H9 (cell line): ENCODE results near the gene STXBP6. TPM values are rescaled to one million over a fixed set of nuclear protein-coding genes. Genes with fewer than 3 reads are reported as not detected.

Experiments
- DNase-seq: peaks from one replicate; pipeline ENCODE4 v3.0.0-alpha.2; 2017
- H2AFZ ChIP-seq: one replicate; pipeline ENCODE4 v1.6.1; 2013; ENCODE audit warnings: mild to moderate bottlenecking, low read length, control low read depth, moderate library complexity
- H2AK5ac ChIP-seq: 2 replicates; pipeline ENCODE4 v1.6.1; 2013; ENCODE audit warnings: low read length, control low read depth, mixed read lengths; ENCODE audit not compliant: insufficient read length
- H2BK120ac ChIP-seq: one replicate; pipeline ENCODE4 v1.6.1; 2013; ENCODE audit warnings: low read depth, mild to moderate bottlenecking, low read length, control low read depth, inconsistent platforms; ENCODE audit not compliant: poor library complexity, severe bottlenecking
- H2BK12ac ChIP-seq: 2 replicates; pipeline ENCODE4 v1.6.1; 2013; ENCODE audit warnings: low read length, control low read depth, mixed read lengths, low read depth; ENCODE audit not compliant: insufficient read length
- H2BK15ac ChIP-seq: 2 replicates; pipeline ENCODE4 v1.6.1; 2013; ENCODE audit warnings: low read depth, low read length, control low read depth
- H2BK20ac ChIP-seq: one replicate; pipeline ENCODE4 v1.6.1; 2013; ENCODE audit warnings: low read depth, mild to moderate bottlenecking, low read length, control low read depth, inconsistent platforms; ENCODE audit not compliant: poor library complexity, severe bottlenecking
- H2BK5ac ChIP-seq: 2 replicates; pipeline ENCODE4 v1.6.1; 2013; ENCODE audit warnings: low read length, control low read depth, mixed read lengths; ENCODE audit not compliant: insufficient read length
- H3K14ac ChIP-seq: 2 replicates; pipeline ENCODE4 v1.6.1; 2013; ENCODE audit warnings: low read length, control low read depth; ENCODE audit not compliant: insufficient read depth
- H3K18ac ChIP-seq: 2 replicates; pipeline ENCODE4 v1.6.1; 2013; ENCODE audit warnings: low read depth, mild to moderate bottlenecking, mixed read lengths, low read length, control low read depth; ENCODE audit not compliant: insufficient read length
- H3K23ac ChIP-seq: 2 replicates; pipeline ENCODE4 v1.6.1; 2013; ENCODE audit warnings: low read length, control low read depth, mixed read lengths, low read depth; ENCODE audit not compliant: insufficient read length
- H3K23me2 ChIP-seq: 2 replicates; pipeline ENCODE4 v1.6.1; 2013; ENCODE audit warnings: low read depth, mild to moderate bottlenecking, mixed read lengths, low read length, control low read depth; ENCODE audit not compliant: insufficient read length, poor library complexity, severe bottlenecking
- H3K27ac ChIP-seq: 2 replicates; pipeline ENCODE4 v1.5.1; 2013; ENCODE audit warnings: low read length, control low read depth, mixed read lengths, low read depth; ENCODE audit not compliant: insufficient read length
- H3K27me3 ChIP-seq: 2 replicates; pipeline ENCODE4 v1.6.1; 2013; ENCODE audit warnings: low read length, control low read depth, inconsistent platforms; ENCODE audit not compliant: insufficient read depth
- H3K4ac ChIP-seq: 2 replicates; pipeline ENCODE4 v1.6.1; 2013; ENCODE audit warnings: low read depth, mild to moderate bottlenecking, control low read depth, inconsistent platforms, low read length, moderate library complexity
- H3K4me1 ChIP-seq: 2 replicates; pipeline ENCODE4 v1.6.1; 2013; ENCODE audit warnings: low read length, control low read depth, inconsistent platforms; ENCODE audit not compliant: insufficient read depth
- H3K4me2 ChIP-seq: 2 replicates; pipeline ENCODE4 v1.6.1; 2013; ENCODE audit warnings: low read length, control low read depth, mixed read lengths; ENCODE audit not compliant: insufficient read length, insufficient read depth
- H3K56ac ChIP-seq: 2 replicates; pipeline ENCODE4 v1.6.1; 2013; ENCODE audit warnings: low read depth, mild to moderate bottlenecking, mixed read lengths, low read length, control low read depth; ENCODE audit not compliant: insufficient read length
- H3K79me1 ChIP-seq: 2 replicates; pipeline ENCODE4 v1.6.1; 2013; ENCODE audit warnings: low read depth, mild to moderate bottlenecking, moderate library complexity, low read length, control low read depth, inconsistent platforms; ENCODE audit not compliant: insufficient read depth, poor library complexity, severe bottlenecking
- H3K79me2 ChIP-seq: 2 replicates; pipeline ENCODE4 v1.6.1; 2013; ENCODE audit warnings: low read length, control low read depth, inconsistent platforms; ENCODE audit not compliant: insufficient read depth
- H3K9ac ChIP-seq: 2 replicates; pipeline ENCODE4 v1.6.1; 2013; ENCODE audit warnings: low read length, control low read depth, mixed read lengths; ENCODE audit not compliant: insufficient read length; ENCODE audit errors: extremely low read depth
- H3K9me3 ChIP-seq: one replicate; pipeline ENCODE4 v1.6.1; 2013; ENCODE audit warnings: low read depth, low read length, inconsistent platforms; ENCODE audit not compliant: control insufficient read depth
- H3T11ph ChIP-seq: one replicate; pipeline ENCODE4 v1.6.1; 2013; ENCODE audit warnings: mild to moderate bottlenecking, low read length, control low read depth, inconsistent platforms
- H4K20me1 ChIP-seq: one replicate; pipeline ENCODE4 v1.6.1; 2013; ENCODE audit not compliant: control insufficient read depth, insufficient read length, insufficient read depth
- H4K5ac ChIP-seq: 2 replicates; pipeline ENCODE4 v1.6.1; 2013; ENCODE audit warnings: low read depth, mild to moderate bottlenecking, mixed read lengths, low read length, control low read depth; ENCODE audit not compliant: insufficient read length
- H4K8ac ChIP-seq: replicated peaks from 2 replicates; pipeline ENCODE4 v1.6.1; 2013; ENCODE audit warnings: low read length, control low read depth, mixed read lengths, low read depth; ENCODE audit not compliant: insufficient read length
- H4K91ac ChIP-seq: 2 replicates; pipeline ENCODE4 v1.6.1; 2013; ENCODE audit warnings: low read depth, mild to moderate bottlenecking, moderate library complexity, mixed read lengths, low read length, control low read depth; ENCODE audit not compliant: insufficient read length
- H3K27ac Mint-ChIP-seq, 3 experiments: 2 replicates in 2 of 3; 3 replicates in 1 of 3; pipeline ENCODE4 v1.8.0; 2020 to 2021; ENCODE audit warnings: mixed read lengths in 3 of 3, mild to moderate bottlenecking in 1 of 3, moderate library complexity in 1 of 3
- H3K27me3 Mint-ChIP-seq: 2 replicates; pipeline ENCODE4 v1.8.0; 2021; ENCODE audit warnings: low read depth, mild to moderate bottlenecking, moderate library complexity, mixed read lengths
- H3K36me3 Mint-ChIP-seq, 3 experiments: 2 replicates in 2 of 3; 3 replicates in 1 of 3; pipeline ENCODE4 v1.8.0; 2020 to 2021; ENCODE audit warnings: low read depth in 3 of 3, mixed read lengths in 3 of 3; ENCODE audit not compliant: insufficient read depth in 1 of 3
- H3K4me1 Mint-ChIP-seq, 2 experiments: 2 replicates each; pipeline ENCODE4 v1.8.0; 2020; ENCODE audit warnings: mixed read lengths in 2 of 2
- H3K4me3 Mint-ChIP-seq, 2 experiments: 2 replicates in 1 of 2; 3 replicates in 1 of 2; pipeline ENCODE4 v1.8.0; 2020 to 2021; ENCODE audit warnings: mild to moderate bottlenecking in 2 of 2, mixed read lengths in 2 of 2, moderate library complexity in 1 of 2
- H3K9me3 Mint-ChIP-seq, 2 experiments: 2 replicates in 1 of 2; 3 replicates in 1 of 2; pipeline ENCODE4 v1.8.0; 2020; ENCODE audit warnings: mild to moderate bottlenecking in 2 of 2, mixed read lengths in 2 of 2, moderate library complexity in 1 of 2
- CTCF ChIP-seq: fragments of 200-600 bp; sonication (generic); conservative IDR thresholded peaks from 3 replicates; pipeline ENCODE4 v1.8.0; 2021; ENCODE audit warnings: antibody characterized with exemption, mild to moderate bottlenecking
- WGBS: extraction: QIAGEN DNeasy Blood & Tissue Kit; methylation state at CpG from one replicate; pipeline ENCODE4 v1.1.7; 2013; ENCODE audit warnings: missing lambda C conversion rate, low lambda C conversion rate, mixed read lengths; ENCODE audit not compliant: insufficient read length; ENCODE audit errors: extremely low coverage; 5-methylcytosine and 5-hydroxymethylcytosine counted together
- total RNA-seq: library from RNA; stranded (reverse); gene quantifications from 2 replicates; pipeline ENCODE4 v1.2.1, GENCODE V29; 2021

The STXBP6 gene
- total RNA-seq, 1 experiment from 2014 or later = 3.6 TPM

GRCh38 chr14:24858052-24858451, 191.9 kb downstream of the STXBP6 start:
- Histone ChIP-seq H3K9me3 (no peaks in the 10 kb centered on the region), H3K79me1 (no peaks in the 10 kb centered on the region), H3K4ac (no peak overlapping the region), H2BK20ac (no peak overlapping the region), H3K4me2 (no peak overlapping the region), H3K14ac (no peak overlapping the region), H2BK5ac (no peak overlapping the region), H2BK12ac (no peak overlapping the region), H3K23me2 (no peaks in the 10 kb centered on the region), H4K91ac (no peak overlapping the region), H3K18ac (no peak overlapping the region), H3K27me3 (no peaks in the 10 kb centered on the region), H2AK5ac (no peak overlapping the region), H2AFZ (no peak overlapping the region), H3K4me1 (peaks cover 2% of the 10 kb centered on the region; the same call in 1 of the 2 replicates), H3K23ac (no peak overlapping the region), H4K8ac (no peak overlapping the region), H4K5ac (no peak overlapping the region), H4K20me1 (no peaks in the 10 kb centered on the region), H3K56ac (no peak overlapping the region), H2BK120ac (no peak overlapping the region), H3T11ph (no peak overlapping the region), H3K79me2 (no peaks in the 10 kb centered on the region), H2BK15ac (no peak overlapping the region), H3K9ac (no peak overlapping the region), H3K27ac (no peak overlapping the region)
- Mint-ChIP-seq H3K27me3 (no peaks in the 10 kb centered on the region), H3K4me3 (no peak overlapping the region), H3K4me1 (peaks cover 26 to 29% of the 10 kb centered on the region in 2 experiments), H3K27ac (peak overlapping the region; percentile 11 to 93 (median 50); a peak in 6 of 7 replicates), H3K9me3 (no peaks in the 10 kb centered on the region), H3K36me3 (no peaks in the 10 kb centered on the region)
- no CpG with 5 or more reads among the region's 4 CpGs for WGBS
- no peak for TF ChIP-seq CTCF
- DNase-seq = peak; percentile 32
